HepG2 (cell line): Measurements from ENCODE around the gene PRPSAP2. TPM values are rescaled to one million over a fixed set of nuclear protein-coding genes. Genes with fewer than 3 reads are reported as not detected.

Experiments
- CHCHD3 ChIP-seq: sonication (generic); formaldehyde crosslinking; IDR thresholded peaks from 2 replicates; pipeline ENCODE4 v1.8.0; 2022; ENCODE audit warnings: mild to moderate bottlenecking, missing genetic modification reagents, moderate library complexity
- CREB3 ChIP-seq: sonication (generic); formaldehyde crosslinking; IDR thresholded peaks from 2 replicates; pipeline ENCODE4 v1.5.0; 2020; ENCODE audit warnings: missing genetic modification reagents
- CTCF ChIP-seq: sonication (generic); formaldehyde crosslinking; IDR thresholded peaks from 2 replicates; pipeline ENCODE4 v1.5.0; 2020; ENCODE audit warnings: mild to moderate bottlenecking, missing genetic modification reagents, moderate library complexity
- DNMT1 ChIP-seq: sonication (generic); formaldehyde crosslinking; IDR thresholded peaks from 2 replicates; pipeline ENCODE4 v1.5.1; 2020; ENCODE audit warnings: mild to moderate bottlenecking, missing genetic modification reagents
- GATAD2A ChIP-seq: IDR thresholded peaks from 2 replicates; pipeline ENCODE4 v1.6.1; 2016
- HNF4A ChIP-seq: sonication (generic); formaldehyde crosslinking; IDR thresholded peaks from 2 replicates; pipeline ENCODE4 v1.4.0; 2020; ENCODE audit warnings: missing genetic modification reagents
- HNRNPUL1 ChIP-seq: fragments of 200-400 bp; formaldehyde crosslinking; IDR thresholded peaks from 2 replicates; pipeline ENCODE4 v1.6.1; 2017; ENCODE audit warnings: low read depth, mild to moderate bottlenecking, low read length, moderate library complexity
- KDM6A ChIP-seq: IDR thresholded peaks from 2 replicates; pipeline ENCODE4 v1.6.1; 2016; ENCODE audit warnings: low read depth
- NFE2 ChIP-seq: sonication (generic); formaldehyde crosslinking; IDR thresholded peaks from 2 replicates; pipeline ENCODE4 v1.4.0; 2020; ENCODE audit warnings: missing genetic modification reagents
- PHF21A ChIP-seq: sonication (generic); formaldehyde crosslinking; IDR thresholded peaks from 2 replicates; pipeline ENCODE4 v1.5.0; 2020; ENCODE audit warnings: mild to moderate bottlenecking, missing genetic modification reagents
- PHF8 ChIP-seq: sonication (generic); formaldehyde crosslinking; IDR thresholded peaks from 2 replicates; pipeline ENCODE4 v1.5.0; 2020; ENCODE audit warnings: missing genetic modification reagents
- SALL1 ChIP-seq: sonication (generic); formaldehyde crosslinking; IDR thresholded peaks from 2 replicates; pipeline ENCODE4 v1.8.0; 2022; ENCODE audit warnings: mild to moderate bottlenecking, missing genetic modification reagents
- SETDB1 ChIP-seq: sonication (generic); formaldehyde crosslinking; IDR thresholded peaks from 2 replicates; pipeline ENCODE4 v1.5.1; 2020; ENCODE audit warnings: missing genetic modification reagents, mild to moderate bottlenecking, borderline replicate concordance
- SIX4 ChIP-seq: sonication (generic); formaldehyde crosslinking; IDR thresholded peaks from 2 replicates; pipeline ENCODE4 v1.4.0; 2020; ENCODE audit warnings: missing genetic modification reagents
- SMAD3 ChIP-seq: sonication (generic); formaldehyde crosslinking; IDR thresholded peaks from 2 replicates; pipeline ENCODE4 v1.4.0; 2020; ENCODE audit warnings: missing genetic modification reagents
- SOX5 ChIP-seq: IDR thresholded peaks from 2 replicates; pipeline ENCODE4 v1.6.1; 2016; ENCODE audit warnings: borderline replicate concordance
- STAG1 ChIP-seq: sonication (generic); formaldehyde crosslinking; IDR thresholded peaks from 2 replicates; pipeline ENCODE4 v1.4.0; 2020; ENCODE audit warnings: missing genetic modification reagents
- TEAD3 ChIP-seq: optimal IDR thresholded peaks from 2 replicates; pipeline ENCODE3; 2016; ENCODE audit warnings: borderline replicate concordance
- THAP11 ChIP-seq: IDR thresholded peaks from 2 replicates; pipeline ENCODE4 v1.6.1; 2016; ENCODE audit warnings: missing biosample characterization, missing genetic modification reagents
- TOE1 ChIP-seq: sonication (generic); formaldehyde crosslinking; IDR thresholded peaks from 2 replicates; pipeline ENCODE4 v1.4.0; 2020; ENCODE audit warnings: mild to moderate bottlenecking, missing genetic modification reagents
- ZFP1 ChIP-seq: IDR thresholded peaks from 2 replicates; pipeline ENCODE4 v1.6.1; 2016
- ZNF431 ChIP-seq: sonication (generic); formaldehyde crosslinking; IDR thresholded peaks from 2 replicates; pipeline ENCODE4 v1.9.0; 2022; ENCODE audit warnings: missing genetic modification reagents, low read depth, mild to moderate bottlenecking, borderline replicate concordance
- ZNF552 ChIP-seq: sonication (generic); formaldehyde crosslinking; IDR thresholded peaks from 2 replicates; pipeline ENCODE4 v1.9.0; 2022; ENCODE audit warnings: missing genetic modification reagents, mild to moderate bottlenecking, borderline replicate concordance
- polyA plus RNA-seq, 8 experiments: library from polyadenylated mRNA; depleted of rRNA in 3 of 8; stranded (reverse) in 7 of 8; unstranded in 1 of 8; fragments of >200 nt; fragmentation: Illumina TruSeq in 4 of 8; extraction: Trizol in 4 of 8; gene quantifications; 2 replicates each; pipeline versions ENCODE4 v1.2.1 to v1.2.3, GENCODE V29; 2011 to 2016; ENCODE audit warnings: low read depth in 4 of 8, missing spikeins in 1 of 8, mixed read lengths in 1 of 8; ENCODE audit not compliant: insufficient read depth in 1 of 8
- total RNA-seq, 5 experiments: library from RNA; depleted of rRNA; stranded (reverse); fragments of >200 nt; fragmentation: Illumina TruSeq; extraction: Trizol; gene quantifications; 2 replicates each; pipeline ENCODE4 v1.2.3, GENCODE V29; 2016; ENCODE audit warnings: low read depth in 1 of 5
- TF ChIP-seq, protein P1 (sequence below): sonication (generic); formaldehyde crosslinking; IDR thresholded peaks from 2 replicates; pipeline ENCODE4 v1.4.0; 2020; ENCODE audit warnings: low read depth, missing genetic modification reagents

PRPSAP2 gene
- total and polyA plus RNA-seq, 2 of the 13 experiments (the other 11 are each of a cell fraction or from before 2014, with no cell fraction given): 34.0 to 58.9 TPM

DNA sequence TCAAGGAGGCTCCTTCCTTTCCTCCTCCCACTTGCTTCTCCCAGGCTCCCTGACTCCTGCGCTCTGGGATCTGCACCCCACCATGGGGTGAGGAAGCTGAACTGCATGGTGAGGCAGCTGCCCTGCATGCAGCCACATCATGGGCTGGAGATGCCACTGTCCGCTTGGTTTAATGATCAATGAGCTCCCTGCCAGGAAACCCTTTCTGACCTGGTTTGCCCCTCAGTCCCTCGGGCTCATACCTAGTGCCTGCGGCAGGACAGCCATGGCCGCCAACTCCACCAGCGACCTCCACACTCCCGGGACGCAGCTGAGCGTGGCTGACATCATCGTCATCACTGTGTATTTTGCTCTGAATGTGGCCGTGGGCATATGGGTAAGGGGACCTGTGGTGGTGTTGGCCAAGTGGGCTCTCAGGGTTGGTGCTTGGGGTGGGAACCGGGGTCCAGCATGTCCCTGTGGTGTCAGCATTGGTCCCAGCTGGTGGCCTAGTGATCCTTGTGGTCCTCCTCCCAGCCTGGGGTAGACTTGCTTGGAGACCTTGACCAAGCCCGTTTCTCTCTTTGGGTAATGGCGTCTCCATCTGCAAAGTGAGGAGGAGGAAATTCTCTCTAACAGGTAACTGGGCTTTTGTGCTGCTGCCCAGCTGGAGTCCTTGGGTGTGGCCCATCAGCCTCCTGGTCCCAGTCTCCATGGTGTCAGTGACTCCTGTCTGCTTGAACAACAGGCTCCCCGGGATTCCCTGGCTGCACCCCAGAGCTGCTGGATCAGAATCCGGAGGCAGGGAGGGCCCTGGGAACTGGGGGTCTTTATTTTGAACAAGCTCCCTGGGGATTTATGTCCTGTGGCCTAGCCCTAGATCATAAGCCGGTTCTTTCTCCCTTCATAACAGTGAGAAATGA is 94.3 kb downstream of the PRPSAP2 start, which contains the start of gene SLC5A10 (continued):
- TF ChIP-seq SALL1 (CRISPR knock-in tag) (peak; percentile 22; the same call in 1 of the 2 replicates), ZNF552 (CRISPR knock-in tag) (no peak), HNRNPUL1 (no peak), STAG1 (CRISPR knock-in tag) (peak; percentile 75), TEAD3 (CRISPR knock-in tag) (peak; percentile 59), PHF21A (CRISPR knock-in tag) (no peak), CTCF (CRISPR knock-in tag) (peak; percentile 73), SETDB1 (no peak), ZFP1 (CRISPR knock-in tag) (no peak), THAP11 (CRISPR knock-in tag) (no peak), DNMT1 (CRISPR knock-in tag) (0 out of 2 replicates have a peak, but pooled peaks have one; percentile 20), KDM6A (CRISPR knock-in tag) (no peak), SIX4 (CRISPR knock-in tag) (no peak), NFE2 (no peak), ZNF431 (CRISPR knock-in tag) (no peak), CREB3 (CRISPR knock-in tag) (no peak), TOE1 (CRISPR knock-in tag) (no peak), HNF4A (CRISPR knock-in tag) (0 out of 2 replicates have a peak, but pooled peaks have one; percentile 14), GATAD2A (CRISPR knock-in tag) (peak; percentile 32; the same call in 1 of the 2 replicates), SMAD3 (CRISPR knock-in tag) (no peak), SOX5 (CRISPR knock-in tag) (no peak), PHF8 (CRISPR knock-in tag) (no peak), CHCHD3 (no peak)
- TF ChIP-seq, protein P1, sequence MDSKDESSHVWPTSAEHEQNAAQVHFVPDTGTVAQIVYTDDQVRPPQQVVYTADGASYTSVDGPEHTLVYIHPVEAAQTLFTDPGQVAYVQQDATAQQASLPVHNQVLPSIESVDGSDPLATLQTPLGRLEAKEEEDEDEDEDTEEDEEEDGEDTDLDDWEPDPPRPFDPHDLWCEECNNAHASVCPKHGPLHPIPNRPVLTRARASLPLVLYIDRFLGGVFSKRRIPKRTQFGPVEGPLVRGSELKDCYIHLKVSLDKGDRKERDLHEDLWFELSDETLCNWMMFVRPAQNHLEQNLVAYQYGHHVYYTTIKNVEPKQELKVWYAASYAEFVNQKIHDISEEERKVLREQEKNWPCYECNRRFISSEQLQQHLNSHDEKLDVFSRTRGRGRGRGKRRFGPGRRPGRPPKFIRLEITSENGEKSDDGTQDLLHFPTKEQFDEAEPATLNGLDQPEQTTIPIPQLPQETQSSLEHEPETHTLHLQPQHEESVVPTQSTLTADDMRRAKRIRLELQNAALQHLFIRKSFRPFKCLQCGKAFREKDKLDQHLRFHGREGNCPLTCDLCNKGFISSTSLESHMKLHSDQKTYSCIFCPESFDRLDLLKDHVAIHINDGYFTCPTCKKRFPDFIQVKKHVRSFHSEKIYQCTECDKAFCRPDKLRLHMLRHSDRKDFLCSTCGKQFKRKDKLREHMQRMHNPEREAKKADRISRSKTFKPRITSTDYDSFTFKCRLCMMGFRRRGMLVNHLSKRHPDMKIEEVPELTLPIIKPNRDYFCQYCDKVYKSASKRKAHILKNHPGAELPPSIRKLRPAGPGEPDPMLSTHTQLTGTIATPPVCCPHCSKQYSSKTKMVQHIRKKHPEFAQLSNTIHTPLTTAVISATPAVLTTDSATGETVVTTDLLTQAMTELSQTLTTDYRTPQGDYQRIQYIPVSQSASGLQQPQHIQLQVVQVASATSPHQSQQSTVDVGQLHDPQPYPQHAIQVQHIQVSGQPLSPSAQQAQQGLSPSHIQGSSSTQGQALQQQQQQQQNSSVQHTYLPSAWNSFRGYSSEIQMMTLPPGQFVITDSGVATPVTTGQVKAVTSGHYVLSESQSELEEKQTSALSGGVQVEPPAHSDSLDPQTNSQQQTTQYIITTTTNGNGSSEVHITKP (CRISPR knock-in tag): 0 out of 2 replicates have a peak, but pooled peaks have one; percentile 30
